HG02938 (cell line): ENCODE measurements around the gene LRMDA.

Experiments
- ATAC-seq: cut with Tn5 transposase; IDR thresholded peaks from one replicate; pipeline ENCODE4 v1.9.1; 2021; ENCODE audit warnings: mild to moderate bottlenecking, moderate library complexity; ENCODE audit not compliant: unreplicated experiment

Gene LRMDA

DNA sequence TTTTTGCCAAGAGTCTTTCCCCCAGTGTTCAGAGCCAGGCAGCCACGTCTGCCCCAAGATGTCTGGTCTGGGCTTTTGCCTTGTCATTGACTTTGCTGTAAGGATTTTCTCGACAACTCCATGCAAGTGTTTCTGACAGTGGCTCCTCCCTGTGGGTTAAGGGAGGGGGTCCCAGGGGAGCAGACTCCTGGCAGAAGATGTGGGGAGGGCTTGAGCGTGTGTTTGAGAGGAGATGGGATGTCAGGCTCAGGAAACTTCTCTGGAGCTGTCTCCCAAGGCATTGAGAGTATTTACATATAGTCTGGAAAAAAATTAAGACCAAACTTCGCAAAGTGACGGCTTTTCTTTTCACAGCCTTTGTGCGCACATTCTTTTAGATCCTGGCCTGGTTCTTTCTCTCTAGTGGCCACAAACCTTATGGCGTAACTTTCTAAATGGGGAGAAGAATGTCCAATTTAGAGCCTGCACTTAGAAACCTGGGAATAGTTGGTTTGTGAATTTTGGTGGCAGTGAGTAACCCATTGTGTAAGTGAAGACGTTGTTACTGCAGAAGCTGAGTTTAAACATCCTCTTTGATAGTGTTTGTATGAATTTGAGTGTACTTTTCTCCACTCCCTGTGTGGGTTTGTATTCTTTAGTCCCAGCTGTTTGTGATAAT, 201.5 kb downstream of the LRMDA start:
- no peak for ATAC-seq

- no peak for ATAC-seq
These were observed 202.1 kb downstream of the LRMDA start for GRCh38 chr10:75633568-75633967.

- no peak for ATAC-seq
These were observed 203.5 kb downstream of the LRMDA start for GRCh38 chr10:75634947-75635346.

GRCh38 chr10:75638752-75639151, 207.3 kb downstream of the LRMDA start:
- ATAC-seq = no peak

- ATAC-seq = no peak
These were observed 208.3 kb downstream of the LRMDA start for GRCh38 chr10:75639736-75640135.

DNA sequence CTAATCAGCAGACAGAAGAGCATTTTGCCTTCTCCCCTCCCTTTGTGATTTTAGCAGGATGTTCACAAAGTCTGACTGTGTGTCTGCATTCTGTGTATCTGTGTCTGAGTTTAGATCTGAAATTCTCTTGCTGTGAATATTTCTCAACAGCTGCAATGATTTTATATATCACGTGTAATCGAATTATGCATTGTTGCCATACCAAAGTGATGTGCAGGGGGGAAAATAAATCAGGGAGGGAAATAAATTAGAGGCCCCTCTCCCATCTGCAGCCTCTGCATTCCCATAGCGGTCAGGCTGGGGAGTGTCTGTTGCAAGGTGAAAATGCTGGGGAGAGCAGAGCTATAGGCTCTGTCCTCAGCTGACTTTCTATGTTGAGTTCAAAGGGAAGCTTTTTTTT, 209.0 kb downstream of the LRMDA start:
- ATAC-seq = no peak

DNA sequence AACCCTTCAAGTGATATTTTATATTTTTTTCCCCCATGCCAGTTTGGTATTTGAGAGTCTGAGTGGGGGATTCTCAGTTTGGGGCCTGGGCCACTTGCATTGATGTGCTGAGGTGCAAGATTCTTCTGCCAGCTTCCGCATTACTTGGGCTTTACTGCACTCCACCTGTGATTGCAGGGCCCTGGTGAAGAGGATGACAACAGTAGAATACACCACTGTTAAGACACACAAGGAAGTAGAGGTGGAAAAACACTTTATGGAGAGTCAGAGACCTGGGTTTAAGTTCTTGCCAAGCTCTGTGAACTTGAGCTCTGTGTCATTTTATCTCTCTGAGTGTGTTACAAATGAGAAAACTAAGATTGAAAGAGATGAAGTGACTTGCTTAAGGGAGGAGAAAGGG, 209.4 kb downstream of the LRMDA start:
- no peak for ATAC-seq

- no peak for ATAC-seq
These were observed 212.0 kb downstream of the LRMDA start for GRCh38 chr10:75643405-75643804.

DNA sequence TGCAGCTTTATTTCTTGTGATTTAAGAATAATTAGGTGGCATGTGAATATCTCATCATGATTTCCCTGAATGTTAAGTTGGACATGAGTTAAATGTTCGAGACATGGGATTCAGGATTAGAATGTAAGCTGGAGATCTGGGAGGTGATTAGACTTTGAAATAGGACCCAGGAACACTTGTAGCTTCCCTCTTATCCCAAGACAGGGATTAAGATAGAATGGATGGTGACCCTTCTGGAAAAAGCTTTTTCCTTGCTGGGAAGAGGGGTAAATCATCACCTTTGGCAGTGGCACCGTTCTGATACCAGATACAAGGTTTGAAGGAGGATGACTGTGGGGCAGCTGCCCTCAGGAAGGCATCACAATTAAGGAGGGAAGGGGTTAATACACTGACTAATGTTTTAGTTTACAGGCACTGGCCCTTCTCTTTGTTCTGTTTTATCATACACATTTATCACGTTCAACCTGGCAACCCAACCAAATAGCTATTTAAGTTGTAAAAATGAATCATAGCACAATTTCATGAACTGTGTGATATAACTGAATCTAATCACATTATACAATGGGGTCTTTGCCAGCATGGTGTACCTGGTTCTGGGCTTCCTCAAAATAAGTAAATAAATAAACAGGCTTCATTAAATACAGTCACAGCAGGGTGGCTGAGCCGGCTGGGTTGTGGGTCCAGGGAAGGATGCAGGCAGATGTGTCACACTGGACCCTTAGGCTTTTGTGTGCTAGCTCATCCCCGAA, 212.7 kb downstream of the LRMDA start:
- no peak for ATAC-seq

- ATAC-seq = no peak
These were observed 214.3 kb downstream of the LRMDA start for GRCh38 chr10:75645704-75646103.

GRCh38 chr10:75646218-75646915, 214.9 kb downstream of the LRMDA start:
- no peak for ATAC-seq

DNA sequence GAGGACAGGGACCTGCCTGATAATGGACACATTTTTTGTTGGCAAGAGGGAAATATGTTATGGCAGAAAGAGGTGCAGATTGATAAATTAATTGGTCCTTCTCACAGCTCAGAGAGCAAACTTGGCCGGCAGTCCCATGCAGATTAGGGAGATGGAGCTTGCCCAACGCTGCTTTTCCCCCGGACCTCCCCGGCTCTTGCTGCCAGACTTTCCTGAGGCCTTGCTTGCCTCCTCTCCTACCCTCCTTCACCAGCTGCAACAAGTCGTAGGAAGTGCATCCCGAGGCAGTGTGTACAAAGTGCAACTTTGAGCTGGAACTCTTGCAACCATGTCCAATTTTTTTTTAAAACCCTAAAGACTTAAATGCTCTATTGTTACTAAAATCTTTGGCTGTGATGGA, 215.5 kb downstream of the LRMDA start:
- ATAC-seq = no peak

DNA sequence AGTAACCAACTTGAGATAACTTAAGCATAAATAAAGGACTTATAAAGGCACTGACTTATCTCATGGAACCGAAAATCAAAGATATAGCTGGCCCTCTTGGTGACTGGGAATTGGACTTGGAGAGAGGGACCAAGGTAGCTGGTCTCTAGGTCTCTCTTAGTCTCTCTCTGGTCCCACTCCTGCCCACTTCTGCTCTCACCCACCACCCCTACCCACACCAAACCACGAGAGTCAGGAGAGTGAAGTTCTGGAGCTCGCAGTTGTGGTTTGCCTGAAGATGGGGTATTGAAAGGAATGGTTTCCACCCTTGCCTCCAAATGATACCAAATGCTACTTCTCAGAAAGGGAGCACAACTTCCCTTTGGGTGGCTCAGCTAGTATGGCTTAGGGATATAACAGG, 216.3 kb downstream of the LRMDA start:
- ATAC-seq = no peak

- no peak for ATAC-seq
These were observed 216.9 kb downstream of the LRMDA start for GRCh38 chr10:75648351-75648750.

DNA sequence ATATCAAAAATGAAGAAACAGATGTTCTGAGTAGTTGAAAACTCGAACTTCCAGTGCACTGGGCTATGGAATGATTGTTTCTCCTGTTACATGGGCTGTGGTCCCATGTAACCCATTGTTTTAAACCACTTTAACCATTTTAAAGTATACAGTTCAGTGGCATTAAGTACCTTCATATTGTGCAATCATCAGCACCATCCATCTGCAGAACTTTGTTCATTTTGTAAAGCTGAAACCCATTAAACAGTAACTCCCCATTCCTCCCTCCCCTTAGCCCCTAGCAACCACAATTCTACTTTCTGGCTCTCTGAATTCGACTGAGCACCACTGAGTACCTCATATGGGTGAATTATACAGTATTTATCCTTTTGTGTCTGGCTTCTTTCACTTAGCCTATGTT, 217.4 kb downstream of the LRMDA start:
- no peak for ATAC-seq

DNA sequence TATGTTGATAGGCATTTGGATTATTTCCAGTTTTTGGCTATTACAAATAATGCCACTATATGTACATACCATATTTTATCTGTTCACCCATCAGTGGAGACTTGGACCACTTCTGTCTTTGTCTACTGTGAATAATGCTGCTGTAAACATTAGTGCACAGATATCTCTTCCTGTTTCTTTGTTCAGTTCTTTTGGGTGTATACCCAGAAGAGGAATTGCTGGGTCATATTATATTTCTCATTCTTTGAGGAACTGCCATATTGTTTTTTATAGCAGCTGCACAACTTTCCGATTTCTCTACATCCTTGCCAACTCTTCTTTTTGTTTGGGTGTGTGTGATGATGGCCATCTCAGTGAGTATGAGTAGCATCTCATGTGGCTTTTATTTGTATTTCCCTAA, 218.0 kb downstream of the LRMDA start:
- ATAC-seq = no peak

GRCh38 chr10:75650648-75651047, 219.2 kb downstream of the LRMDA start:
- no peak for ATAC-seq

- ATAC-seq = no peak
These were observed 220.0 kb downstream of the LRMDA start for GRCh38 chr10:75651417-75651816.

DNA sequence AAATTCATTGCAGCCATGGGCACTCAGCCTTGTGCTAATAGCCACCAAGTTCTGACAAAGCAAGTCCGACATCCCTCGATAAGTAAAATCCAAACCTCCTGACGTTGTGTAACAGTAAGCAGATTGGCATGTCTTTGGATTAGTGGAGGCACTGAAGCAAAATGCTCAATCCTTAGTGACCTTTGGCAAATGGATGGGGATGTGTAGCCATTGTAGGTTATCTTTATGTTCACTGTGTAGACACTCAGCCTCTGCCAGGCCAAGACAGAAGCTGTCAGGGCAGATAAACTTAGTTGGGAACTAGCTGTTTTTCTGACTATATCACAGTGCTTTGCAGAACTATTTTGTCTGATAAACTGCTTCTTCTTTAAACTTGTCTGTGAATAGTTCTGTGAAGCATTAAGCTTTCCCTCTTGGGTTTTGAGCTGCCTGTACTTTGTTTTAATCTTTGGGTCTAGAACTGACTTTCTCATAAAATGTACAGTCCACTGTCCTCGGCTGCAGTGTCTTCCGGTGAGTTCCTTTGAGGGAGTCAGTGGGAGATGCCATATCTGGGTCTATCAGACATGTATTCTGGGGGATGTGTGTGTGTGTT, 220.8 kb downstream of the LRMDA start:
- no peak for ATAC-seq

- no peak for ATAC-seq
These were observed 222.3 kb downstream of the LRMDA start for GRCh38 chr10:75653761-75654160.

GRCh38 chr10:75654171-75654771, 222.8 kb downstream of the LRMDA start:
- no peak for ATAC-seq
